A549 (cell line): Measurements from ENCODE around the gene RHAG. TPM values are rescaled to one million over a fixed set of nuclear protein-coding genes. Genes with fewer than 3 reads are reported as not detected.

Source experiments
- ATAC-seq, 2 experiments: fragments of 200-7000 bp in 1 of 2; fragments of >200 bp in 1 of 2; cut with Nextera tagmentation in 1 of 2; cut with Tn5 transposase in 1 of 2; 3 replicates each; pipeline versions ENCODE4 v1.8.0 to v1.9.1; 2018 to 2020; ENCODE audit warnings: mild to moderate bottlenecking in 1 of 2, moderate library complexity in 1 of 2
- CTCF ChIA-PET: fragments of 300-600 bp; sonication (Branson Sonifier 250); formaldehyde crosslinking; extraction: SDS; loops from one replicate; lab custom pipeline; 2021; ENCODE audit warnings: antibody characterized with exemption, inconsistent platforms; lab: Yijun Ruan, JAX
- POLR2A ChIA-PET: fragments of 350-600 bp; formaldehyde crosslinking; extraction: SDS; loops from one replicate; lab custom pipeline; 2021; ENCODE audit warnings: antibody characterized with exemption, inconsistent platforms; lab: Yijun Ruan, JAX
- DNase-seq, 2 experiments: peaks; one replicate each; pipeline versions ENCODE4 v3.0.0 to v3.0.0-alpha.2; 2011 to 2016; ENCODE audit warnings: low read depth in 1 of 2, low spot score in 1 of 2
- FAIRE-seq: peaks from 2 replicates; lab custom pipeline; 2011; peaks lifted over from hg19 to GRCh38; lab: Jason Lieb, UNC
- H3K27ac ChIP-seq, 2 experiments: fragments of >200 bp; sonication (Bioruptor Twin); formaldehyde crosslinking; 3 replicates each; pipeline ENCODE4 v1.5.1; 2016 to 2017
- H3K4me1 ChIP-seq: fragments of >200 bp; sonication (Bioruptor Twin); formaldehyde crosslinking; 3 replicates; pipeline ENCODE4 v1.6.1; 2016
- H3K4me2 ChIP-seq: fragments of >200 bp; sonication (Bioruptor Twin); formaldehyde crosslinking; 3 replicates; pipeline ENCODE4 v1.6.1; 2016
- H3K4me3 ChIP-seq: fragments of >200 bp; sonication (Bioruptor Twin); formaldehyde crosslinking; 3 replicates; pipeline ENCODE4 v1.5.1; 2016
- H3K9me3 ChIP-seq: fragments of >200 bp; sonication (Bioruptor Twin); formaldehyde crosslinking; 3 replicates; pipeline ENCODE4 v1.6.1; 2016
- CBX8 ChIP-seq: fragments of 200-600 bp; sonication (generic); IDR thresholded peaks from 2 replicates; pipeline ENCODE4 v1.6.1; 2016
- CHD2 ChIP-seq: fragments of 150-350 bp; IDR thresholded peaks from 2 replicates; pipeline ENCODE4 v1.6.1; 2014; ENCODE audit warnings: low read length; ENCODE audit not compliant: partially characterized antibody
- EHF ChIP-seq: fragments of 250-450 bp; sonication (Bioruptor Pico); IDR thresholded peaks from 2 replicates; pipeline ENCODE4 v1.5.0; 2020; ENCODE audit warnings: mild to moderate bottlenecking
- ELK1 ChIP-seq: fragments of 150-350 bp; IDR thresholded peaks from 2 replicates; pipeline ENCODE4 v1.6.1; 2014; ENCODE audit warnings: low read depth, mild to moderate bottlenecking, low read length
- EP300 ChIP-seq, 2 experiments: fragments of >200 bp; sonication (Bioruptor Twin); formaldehyde crosslinking; IDR thresholded peaks; 2 replicates in 1 of 2; 3 replicates in 1 of 2; pipeline ENCODE4 v1.6.1; 2016 to 2017
- FOXS1 ChIP-seq: fragments of 250-450 bp; sonication (Bioruptor Pico); IDR thresholded peaks from 2 replicates; pipeline ENCODE4 v1.5.0; 2020; ENCODE audit warnings: mild to moderate bottlenecking, moderate library complexity
- GATA3 ChIP-seq: IDR thresholded peaks from 2 replicates; pipeline ENCODE4 v1.6.1; 2012; ENCODE audit warnings: borderline replicate concordance
- HOXA7 ChIP-seq: fragments of 250-450 bp; sonication (Bioruptor Pico); IDR thresholded peaks from 2 replicates; pipeline ENCODE4 v1.5.0; 2020; ENCODE audit warnings: mild to moderate bottlenecking, moderate library complexity
- HOXB5 ChIP-seq: fragments of 250-450 bp; sonication (Bioruptor Pico); IDR thresholded peaks from 2 replicates; pipeline ENCODE4 v1.5.0; 2020; ENCODE audit warnings: mild to moderate bottlenecking, moderate library complexity
- JUN ChIP-seq, 2 experiments: fragments of >200 bp; sonication (Bioruptor Twin); formaldehyde crosslinking; IDR thresholded peaks; 2 replicates in 1 of 2; 3 replicates in 1 of 2; pipeline ENCODE4 v1.6.1; 2016 to 2017
- MAFK ChIP-seq: fragments of 450-650 bp; IDR thresholded peaks from 2 replicates; pipeline ENCODE4 v1.6.1; 2014; ENCODE audit not compliant: partially characterized antibody
- MAX ChIP-seq: IDR thresholded peaks from 2 replicates; pipeline ENCODE4 v1.6.1; 2012
- MYC ChIP-seq: IDR thresholded peaks from 2 replicates; pipeline ENCODE4 v1.6.1; 2012; ENCODE audit warnings: mild to moderate bottlenecking, inconsistent platforms, low read length, improper control_type of control experiment, borderline replicate concordance
- NR3C1 ChIP-seq: fragments of >200 bp; sonication (Bioruptor Twin); formaldehyde crosslinking; IDR thresholded peaks from 3 replicates; pipeline ENCODE4 v1.6.1; 2017
- PHF8 ChIP-seq: fragments of 200-600 bp; sonication (generic); IDR thresholded peaks from 2 replicates; pipeline ENCODE4 v1.6.1; 2016; ENCODE audit warnings: low read depth, mild to moderate bottlenecking, antibody characterized with exemption, moderate library complexity, borderline replicate concordance
- POLR2A ChIP-seq: IDR thresholded peaks from 2 replicates; pipeline ENCODE4 v1.6.1; 2012; ENCODE audit warnings: mild to moderate bottlenecking, low read length
- RNF2 ChIP-seq: fragments of 200-600 bp; sonication (generic); IDR thresholded peaks from 2 replicates; pipeline ENCODE4 v1.6.1; 2016; ENCODE audit warnings: low read depth, mild to moderate bottlenecking, antibody characterized with exemption, moderate library complexity, borderline replicate concordance
- SMC3 ChIP-seq: fragments of >200 bp; sonication (Bioruptor Twin); formaldehyde crosslinking; IDR thresholded peaks from 3 replicates; pipeline ENCODE4 v1.6.1; 2018; ENCODE audit warnings: inconsistent platforms
- SREBF2 ChIP-seq: fragments of 450-650 bp; IDR thresholded peaks from 2 replicates; pipeline ENCODE4 v1.6.1; 2014; ENCODE audit warnings: mild to moderate bottlenecking, moderate library complexity
- TP53 ChIP-seq: fragments of 250-450 bp; sonication (Bioruptor Pico); IDR thresholded peaks from 2 replicates; pipeline ENCODE4 v1.5.0; 2021; ENCODE audit warnings: mild to moderate bottlenecking, moderate library complexity
- WGBS: methylation state at CpG from one replicate; pipeline ENCODE4 v1.1.6; 2017; ENCODE audit errors: missing lambda C conversion rate; 5-methylcytosine and 5-hydroxymethylcytosine counted together
- polyA plus RNA-seq, 4 experiments: library from polyadenylated mRNA; depleted of rRNA in 3 of 4; stranded (reverse); fragments of >200 nt; fragmentation: RNase III in 1 of 4; extraction: RNeasy Plus Mini Kit Qiagen cat#74134 plus additional on column Dnase treatment in 1 of 4; gene quantifications; 2 replicates in 3 of 4; 3 replicates in 1 of 4; pipeline ENCODE4 v1.2.3, GENCODE V29; 2011 to 2017
- TF ChIP-seq, protein P1 (sequence below): fragments of >200 bp; sonication (Bioruptor Twin); formaldehyde crosslinking; IDR thresholded peaks from 3 replicates; pipeline ENCODE4 v1.6.1; 2016
- TF ChIP-seq, protein P2 (sequence below): fragments of 200-600 bp; sonication (generic); IDR thresholded peaks from 2 replicates; pipeline ENCODE4 v1.6.1; 2016; ENCODE audit warnings: antibody characterized with exemption, mild to moderate bottlenecking, moderate library complexity
- TF ChIP-seq, protein P3 (sequence below): fragments of >200 bp; sonication (Bioruptor Twin); formaldehyde crosslinking; IDR thresholded peaks from 3 replicates; pipeline ENCODE4 v1.5.1; 2016
- TF ChIP-seq, protein P4 (sequence below): IDR thresholded peaks from 2 replicates; pipeline ENCODE4 v1.6.1; 2012

Gene RHAG
- polyA plus RNA-seq, 2 of the 4 experiments (the other 2 are of a cell fraction): 0.05 TPM; not detected in 1

DNA sequence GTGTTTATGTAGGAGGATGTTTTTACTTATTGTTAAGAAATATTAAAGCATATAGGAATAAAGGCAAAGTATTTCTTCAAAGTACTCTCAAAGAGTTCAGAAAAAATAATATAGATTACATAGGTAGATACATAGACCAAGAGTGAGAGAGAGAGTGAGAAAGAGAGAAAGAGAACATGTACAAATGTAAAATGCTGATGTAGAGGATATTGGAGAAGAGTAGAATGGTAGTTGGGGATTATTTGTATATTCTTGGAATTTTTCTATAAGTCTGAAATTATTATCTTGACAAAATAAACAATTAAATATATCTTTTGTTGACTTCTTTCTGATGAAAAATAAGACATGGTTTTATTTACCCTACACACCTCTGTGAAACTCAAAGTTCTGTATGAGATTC is 57.0 kb downstream of the RHAG start (continued):
- TF ChIP-seq, protein P1, sequence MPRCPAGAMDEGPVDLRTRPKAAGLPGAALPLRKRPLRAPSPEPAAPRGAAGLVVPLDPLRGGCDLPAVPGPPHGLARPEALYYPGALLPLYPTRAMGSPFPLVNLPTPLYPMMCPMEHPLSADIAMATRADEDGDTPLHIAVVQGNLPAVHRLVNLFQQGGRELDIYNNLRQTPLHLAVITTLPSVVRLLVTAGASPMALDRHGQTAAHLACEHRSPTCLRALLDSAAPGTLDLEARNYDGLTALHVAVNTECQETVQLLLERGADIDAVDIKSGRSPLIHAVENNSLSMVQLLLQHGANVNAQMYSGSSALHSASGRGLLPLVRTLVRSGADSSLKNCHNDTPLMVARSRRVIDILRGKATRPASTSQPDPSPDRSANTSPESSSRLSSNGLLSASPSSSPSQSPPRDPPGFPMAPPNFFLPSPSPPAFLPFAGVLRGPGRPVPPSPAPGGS: no peak
- TF ChIP-seq MAX: no peak
- TF ChIP-seq ELK1: no peak
- no peak for TF ChIP-seq CBX8
- TF ChIP-seq EHF: no peak
- no peak for TF ChIP-seq FOXS1 (CRISPR knock-in tag)
- TF ChIP-seq HOXB5: no peak
- TF ChIP-seq, protein P2, sequence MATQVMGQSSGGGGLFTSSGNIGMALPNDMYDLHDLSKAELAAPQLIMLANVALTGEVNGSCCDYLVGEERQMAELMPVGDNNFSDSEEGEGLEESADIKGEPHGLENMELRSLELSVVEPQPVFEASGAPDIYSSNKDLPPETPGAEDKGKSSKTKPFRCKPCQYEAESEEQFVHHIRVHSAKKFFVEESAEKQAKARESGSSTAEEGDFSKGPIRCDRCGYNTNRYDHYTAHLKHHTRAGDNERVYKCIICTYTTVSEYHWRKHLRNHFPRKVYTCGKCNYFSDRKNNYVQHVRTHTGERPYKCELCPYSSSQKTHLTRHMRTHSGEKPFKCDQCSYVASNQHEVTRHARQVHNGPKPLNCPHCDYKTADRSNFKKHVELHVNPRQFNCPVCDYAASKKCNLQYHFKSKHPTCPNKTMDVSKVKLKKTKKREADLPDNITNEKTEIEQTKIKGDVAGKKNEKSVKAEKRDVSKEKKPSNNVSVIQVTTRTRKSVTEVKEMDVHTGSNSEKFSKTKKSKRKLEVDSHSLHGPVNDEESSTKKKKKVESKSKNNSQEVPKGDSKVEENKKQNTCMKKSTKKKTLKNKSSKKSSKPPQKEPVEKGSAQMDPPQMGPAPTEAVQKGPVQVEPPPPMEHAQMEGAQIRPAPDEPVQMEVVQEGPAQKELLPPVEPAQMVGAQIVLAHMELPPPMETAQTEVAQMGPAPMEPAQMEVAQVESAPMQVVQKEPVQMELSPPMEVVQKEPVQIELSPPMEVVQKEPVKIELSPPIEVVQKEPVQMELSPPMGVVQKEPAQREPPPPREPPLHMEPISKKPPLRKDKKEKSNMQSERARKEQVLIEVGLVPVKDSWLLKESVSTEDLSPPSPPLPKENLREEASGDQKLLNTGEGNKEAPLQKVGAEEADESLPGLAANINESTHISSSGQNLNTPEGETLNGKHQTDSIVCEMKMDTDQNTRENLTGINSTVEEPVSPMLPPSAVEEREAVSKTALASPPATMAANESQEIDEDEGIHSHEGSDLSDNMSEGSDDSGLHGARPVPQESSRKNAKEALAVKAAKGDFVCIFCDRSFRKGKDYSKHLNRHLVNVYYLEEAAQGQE: no peak

GRCh38 chr6:49576618-49577017 is 60.0 kb downstream of the RHAG start:
- TF ChIP-seq, protein P1: no peak
- TF ChIP-seq POLR2A: no peak
- no peak for TF ChIP-seq HOXB5
- TF ChIP-seq HOXA7: no peak
- no peak for TF ChIP-seq TP53
- TF ChIP-seq JUN (IDR thresholded peaks at IDR 0.05): no peak
- no peak for TF ChIP-seq SMC3
- no peak for TF ChIP-seq EHF
- TF ChIP-seq MYC: no peak
- TF ChIP-seq MAFK: no peak
- TF ChIP-seq, protein P3, sequence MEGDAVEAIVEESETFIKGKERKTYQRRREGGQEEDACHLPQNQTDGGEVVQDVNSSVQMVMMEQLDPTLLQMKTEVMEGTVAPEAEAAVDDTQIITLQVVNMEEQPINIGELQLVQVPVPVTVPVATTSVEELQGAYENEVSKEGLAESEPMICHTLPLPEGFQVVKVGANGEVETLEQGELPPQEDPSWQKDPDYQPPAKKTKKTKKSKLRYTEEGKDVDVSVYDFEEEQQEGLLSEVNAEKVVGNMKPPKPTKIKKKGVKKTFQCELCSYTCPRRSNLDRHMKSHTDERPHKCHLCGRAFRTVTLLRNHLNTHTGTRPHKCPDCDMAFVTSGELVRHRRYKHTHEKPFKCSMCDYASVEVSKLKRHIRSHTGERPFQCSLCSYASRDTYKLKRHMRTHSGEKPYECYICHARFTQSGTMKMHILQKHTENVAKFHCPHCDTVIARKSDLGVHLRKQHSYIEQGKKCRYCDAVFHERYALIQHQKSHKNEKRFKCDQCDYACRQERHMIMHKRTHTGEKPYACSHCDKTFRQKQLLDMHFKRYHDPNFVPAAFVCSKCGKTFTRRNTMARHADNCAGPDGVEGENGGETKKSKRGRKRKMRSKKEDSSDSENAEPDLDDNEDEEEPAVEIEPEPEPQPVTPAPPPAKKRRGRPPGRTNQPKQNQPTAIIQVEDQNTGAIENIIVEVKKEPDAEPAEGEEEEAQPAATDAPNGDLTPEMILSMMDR: no peak
- TF ChIP-seq EP300 (IDR thresholded peaks at IDR 0.05): no peak
- TF ChIP-seq RNF2: no peak
- TF ChIP-seq, protein P4, sequence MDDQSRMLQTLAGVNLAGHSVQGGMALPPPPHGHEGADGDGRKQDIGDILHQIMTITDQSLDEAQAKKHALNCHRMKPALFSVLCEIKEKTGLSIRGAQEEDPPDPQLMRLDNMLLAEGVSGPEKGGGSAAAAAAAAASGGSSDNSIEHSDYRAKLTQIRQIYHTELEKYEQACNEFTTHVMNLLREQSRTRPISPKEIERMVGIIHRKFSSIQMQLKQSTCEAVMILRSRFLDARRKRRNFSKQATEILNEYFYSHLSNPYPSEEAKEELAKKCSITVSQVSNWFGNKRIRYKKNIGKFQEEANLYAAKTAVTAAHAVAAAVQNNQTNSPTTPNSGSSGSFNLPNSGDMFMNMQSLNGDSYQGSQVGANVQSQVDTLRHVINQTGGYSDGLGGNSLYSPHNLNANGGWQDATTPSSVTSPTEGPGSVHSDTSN: no peak
- TF ChIP-seq SREBF2: no peak
- no peak for TF ChIP-seq NR3C1
- TF ChIP-seq CHD2: no peak
- no peak for TF ChIP-seq PHF8
- no peak for TF ChIP-seq GATA3
- CTCF ChIA-PET: no interaction called here
- no peaks in the 10 kb centered on the region for H3K9me3 ChIP-seq
- no peak overlapping the region for H3K4me3 ChIP-seq
- WGBS: 85% methylated on average over 1 of the region's 1 CpG
- H3K4me1 ChIP-seq: no peaks in the 10 kb centered on the region
- no peak overlapping the region for H3K4me2 ChIP-seq
- no peak overlapping the region for H3K27ac ChIP-seq
- FAIRE-seq (no peak), ATAC-seq (no peak), DNase-seq (no peak)
- POLR2A ChIA-PET: no interaction called here
